VCaP (cell line): Measurements from ENCODE around the gene WASF2.

Experiments used
- H3K27ac ChIP-seq: fragments of 450-650 bp; 2 replicates; pipeline ENCODE4 v1.5.1; 2017
- CTCF ChIP-seq: fragments of 450-650 bp; conservative IDR thresholded peaks from 2 replicates; pipeline ENCODE4 v1.5.1; 2017; ENCODE audit warnings: mild to moderate bottlenecking, moderate library complexity

The WASF2 gene

DNA sequence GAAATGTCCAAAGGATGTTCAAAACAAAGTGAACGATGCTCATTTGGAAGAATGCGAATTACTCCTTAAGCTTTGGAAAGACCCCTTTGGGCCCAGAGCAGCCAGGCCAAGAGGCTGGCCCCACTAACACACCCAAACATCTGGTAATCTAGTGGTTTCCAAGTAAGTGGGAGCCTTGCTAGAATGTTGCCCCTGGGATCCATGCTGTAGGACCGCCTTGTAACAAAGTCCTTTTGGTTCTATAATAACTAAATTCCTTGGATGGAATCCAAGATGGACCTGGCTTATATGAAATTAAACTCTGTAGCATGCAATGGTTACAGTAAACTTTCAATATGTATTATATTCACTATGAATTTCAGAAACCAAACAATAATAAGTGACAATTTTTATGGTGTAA, 72.3 kb downstream of the WASF2 start:
- TF ChIP-seq CTCF: no peak
- no peak overlapping the region for H3K27ac ChIP-seq

- TF ChIP-seq CTCF: peak; percentile 80
- H3K27ac ChIP-seq: no peak overlapping the region
Measured at GRCh38 chr1:27416387-27417111, 73.4 kb downstream of the WASF2 start.

DNA sequence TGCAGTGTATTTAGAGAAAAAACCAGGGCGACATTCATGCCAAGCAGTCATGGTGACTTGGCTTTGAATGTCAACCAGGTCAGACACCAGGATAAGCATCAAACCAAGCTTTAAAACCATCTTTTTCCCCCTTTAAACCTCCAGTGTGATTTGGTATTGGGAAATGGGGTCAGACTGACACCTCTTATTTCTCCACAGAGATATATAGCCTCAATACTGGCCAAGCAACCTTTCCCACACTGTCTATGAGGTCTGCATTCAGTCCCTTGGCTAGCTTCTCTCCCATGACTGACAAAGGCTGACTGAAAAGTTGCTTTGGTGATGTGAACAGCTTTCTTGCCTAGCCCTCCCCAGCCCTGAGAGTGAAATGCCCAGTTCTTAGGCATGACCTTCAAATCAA, 75.9 kb downstream of the WASF2 start:
- no peak overlapping the region for H3K27ac ChIP-seq
- no peak for TF ChIP-seq CTCF

- no peak overlapping the region for H3K27ac ChIP-seq
- TF ChIP-seq CTCF: no peak
Measured at GRCh38 chr1:27413004-27413403, 77.0 kb downstream of the WASF2 start.

DNA sequence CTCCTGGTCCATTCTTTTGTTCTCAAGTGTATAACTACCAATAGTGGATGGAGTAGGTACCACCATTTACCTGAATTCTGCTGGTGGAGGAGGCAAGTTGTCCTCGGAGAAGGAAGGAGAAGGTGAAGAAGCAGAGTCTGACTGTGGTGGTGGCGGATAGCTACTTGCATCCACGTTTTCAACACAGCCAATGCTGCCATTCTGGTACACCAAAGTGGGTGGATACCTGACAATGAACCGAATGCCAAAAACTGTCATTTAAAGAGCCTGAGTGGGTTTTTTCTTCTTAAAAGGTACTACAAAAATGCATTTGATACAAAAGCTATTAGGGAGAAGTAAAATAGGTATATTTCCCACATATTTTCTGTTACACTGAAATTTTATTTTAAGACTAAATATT, 77.5 kb downstream of the WASF2 start:
- TF ChIP-seq CTCF: no peak
- no peak overlapping the region for H3K27ac ChIP-seq

GRCh38 chr1:27410709-27411108, 79.3 kb downstream of the WASF2 start:
- no peak overlapping the region for H3K27ac ChIP-seq
- no peak for TF ChIP-seq CTCF

GRCh38 chr1:27409669-27410068, 80.3 kb downstream of the WASF2 start:
- H3K27ac ChIP-seq: no peak overlapping the region
- no peak for TF ChIP-seq CTCF
